ENCODE measurements around the gene ABCB9. TPM values are rescaled to one million over a fixed set of nuclear protein-coding genes. Genes with fewer than 3 reads are reported as not detected.

Gene ABCB9
- total RNA-seq, 1 donor from 2014 or later: 8.8 TPM

DNA sequence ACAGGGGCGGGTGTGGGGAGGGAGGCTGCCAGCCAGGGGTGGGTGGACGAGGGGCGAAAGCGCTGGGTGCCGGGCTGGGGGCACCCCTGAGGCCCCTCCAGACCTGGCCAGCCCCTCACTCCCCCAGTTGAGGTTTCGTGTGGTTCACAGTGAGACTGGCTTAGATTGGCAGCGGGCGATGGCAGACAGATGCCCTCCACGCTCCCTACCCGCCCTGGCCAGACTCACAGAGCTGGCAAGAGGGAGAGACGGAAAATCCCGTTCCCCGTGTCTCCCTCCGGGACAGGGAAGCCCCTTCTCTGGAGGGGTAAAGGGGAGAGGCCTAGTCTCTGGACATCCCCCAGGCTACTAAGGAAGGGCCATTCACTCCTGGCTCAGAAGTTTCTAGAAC is 37.1 kb downstream of the ABCB9 start:
- H3K4me1 Mint-ChIP-seq (ENCODE audit: low read depth, unreplicated experiment): no peaks in the 10 kb centered on the region
- TF ChIP-seq, protein P1, sequence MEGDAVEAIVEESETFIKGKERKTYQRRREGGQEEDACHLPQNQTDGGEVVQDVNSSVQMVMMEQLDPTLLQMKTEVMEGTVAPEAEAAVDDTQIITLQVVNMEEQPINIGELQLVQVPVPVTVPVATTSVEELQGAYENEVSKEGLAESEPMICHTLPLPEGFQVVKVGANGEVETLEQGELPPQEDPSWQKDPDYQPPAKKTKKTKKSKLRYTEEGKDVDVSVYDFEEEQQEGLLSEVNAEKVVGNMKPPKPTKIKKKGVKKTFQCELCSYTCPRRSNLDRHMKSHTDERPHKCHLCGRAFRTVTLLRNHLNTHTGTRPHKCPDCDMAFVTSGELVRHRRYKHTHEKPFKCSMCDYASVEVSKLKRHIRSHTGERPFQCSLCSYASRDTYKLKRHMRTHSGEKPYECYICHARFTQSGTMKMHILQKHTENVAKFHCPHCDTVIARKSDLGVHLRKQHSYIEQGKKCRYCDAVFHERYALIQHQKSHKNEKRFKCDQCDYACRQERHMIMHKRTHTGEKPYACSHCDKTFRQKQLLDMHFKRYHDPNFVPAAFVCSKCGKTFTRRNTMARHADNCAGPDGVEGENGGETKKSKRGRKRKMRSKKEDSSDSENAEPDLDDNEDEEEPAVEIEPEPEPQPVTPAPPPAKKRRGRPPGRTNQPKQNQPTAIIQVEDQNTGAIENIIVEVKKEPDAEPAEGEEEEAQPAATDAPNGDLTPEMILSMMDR (IDR thresholded peaks at IDR 0.05; ENCODE audit: partially characterized antibody, unreplicated experiment): no peak
- no peak overlapping the region for H3K4me3 Mint-ChIP-seq (ENCODE audit: unreplicated experiment)
- no peaks in the 10 kb centered on the region for H3K9me3 Mint-ChIP-seq (ENCODE audit: unreplicated experiment)
- no peaks in the 10 kb centered on the region for H3K36me3 Mint-ChIP-seq (ENCODE audit: unreplicated experiment)
- H3K27ac Mint-ChIP-seq (ENCODE audit: unreplicated experiment): no peak overlapping the region
- no peak for DNase-seq
- H3K27me3 Mint-ChIP-seq (ENCODE audit: unreplicated experiment): peaks cover 6% of the 10 kb centered on the region

DNA sequence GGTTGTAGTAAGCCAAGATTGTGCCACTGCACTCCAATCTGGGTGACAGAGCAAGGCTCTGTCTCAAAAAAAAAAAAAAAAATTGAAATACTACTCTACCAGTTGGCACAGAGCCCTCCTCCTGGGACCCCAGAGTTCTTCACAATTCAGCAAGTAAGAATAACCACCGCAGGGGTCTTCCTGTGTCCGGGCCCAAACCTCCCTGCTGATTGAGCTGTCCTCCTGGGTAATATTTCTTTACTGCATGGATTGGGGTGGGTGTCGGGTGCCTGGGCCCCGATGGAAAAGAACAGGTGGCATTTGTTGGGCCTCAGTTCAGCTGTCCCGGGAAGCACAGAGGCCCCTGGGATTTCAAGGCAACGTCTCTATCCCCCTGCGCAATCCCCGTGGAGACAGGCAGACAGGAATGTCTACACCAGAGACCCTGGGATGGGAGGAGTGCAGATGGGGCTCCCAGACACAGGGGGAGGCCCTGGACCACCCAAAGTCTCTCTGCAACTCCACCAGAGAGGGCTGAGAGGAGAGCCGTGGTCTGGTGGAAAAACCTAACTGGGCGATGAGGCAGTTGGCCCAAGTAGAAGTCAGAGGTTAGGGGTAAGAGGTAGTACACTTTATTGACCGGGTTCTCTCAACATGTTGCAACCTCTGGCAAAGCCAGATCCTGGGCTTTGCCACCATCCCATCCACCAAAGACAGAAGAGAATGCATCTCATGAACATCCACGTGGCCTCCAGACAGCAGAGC is 37.7 kb downstream of the ABCB9 start:
- Mint-ChIP-seq H3K4me1 (ENCODE audit: low read depth, unreplicated experiment) (no peaks in the 10 kb centered on the region), H3K4me3 (ENCODE audit: unreplicated experiment) (no peak overlapping the region), H3K9me3 (ENCODE audit: unreplicated experiment) (no peaks in the 10 kb centered on the region), H3K36me3 (ENCODE audit: unreplicated experiment) (no peaks in the 10 kb centered on the region), H3K27me3 (ENCODE audit: unreplicated experiment) (peaks cover 6% of the 10 kb centered on the region), H3K27ac (ENCODE audit: unreplicated experiment) (no peak overlapping the region)
- TF ChIP-seq, protein P1 (IDR thresholded peaks at IDR 0.05; ENCODE audit: partially characterized antibody, unreplicated experiment): no peak
- DNase-seq: no peak

DNA sequence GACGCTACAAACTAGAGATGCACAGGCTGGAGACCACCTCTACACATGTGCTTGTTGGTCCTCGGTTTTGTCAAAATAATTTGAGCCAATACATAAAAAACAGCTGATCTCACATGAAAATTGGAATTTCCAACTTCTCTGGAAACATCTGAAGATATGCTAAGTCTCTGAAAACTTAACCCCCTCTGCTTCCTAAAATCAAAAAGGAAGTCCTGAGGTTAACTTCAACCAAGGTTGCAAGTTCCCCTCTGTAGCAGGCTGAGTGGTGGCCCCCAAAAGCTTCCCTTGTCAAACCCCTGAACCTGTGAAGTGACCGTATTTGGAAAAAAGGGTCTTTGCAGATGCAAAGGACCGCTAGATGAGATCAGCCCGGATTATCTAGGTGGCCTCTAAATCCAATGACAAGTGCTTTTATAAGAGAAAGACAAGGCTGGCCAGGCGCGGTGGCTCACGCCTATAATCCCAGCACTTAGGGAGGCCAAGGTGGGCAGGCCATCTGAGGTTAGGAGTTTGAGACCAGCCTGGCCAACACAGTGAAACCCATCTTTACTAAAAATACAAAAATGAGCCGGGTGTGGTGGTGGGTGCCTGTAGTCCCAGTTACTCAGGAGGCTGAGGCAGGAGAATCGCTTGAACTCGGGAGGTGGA is 38.4 kb downstream of the ABCB9 start:
- TF ChIP-seq, protein P1 (IDR thresholded peaks at IDR 0.05; ENCODE audit: partially characterized antibody, unreplicated experiment): no peak
- no peak overlapping the region for H3K27ac Mint-ChIP-seq (ENCODE audit: unreplicated experiment)
- H3K4me1 Mint-ChIP-seq (ENCODE audit: low read depth, unreplicated experiment): no peaks in the 10 kb centered on the region
- no peaks in the 10 kb centered on the region for H3K9me3 Mint-ChIP-seq (ENCODE audit: unreplicated experiment)
- peaks cover 6% of the 10 kb centered on the region for H3K27me3 Mint-ChIP-seq (ENCODE audit: unreplicated experiment)
- no peaks in the 10 kb centered on the region for H3K36me3 Mint-ChIP-seq (ENCODE audit: unreplicated experiment)
- H3K4me3 Mint-ChIP-seq (ENCODE audit: unreplicated experiment): no peak overlapping the region
- DNase-seq: no peak

DNA sequence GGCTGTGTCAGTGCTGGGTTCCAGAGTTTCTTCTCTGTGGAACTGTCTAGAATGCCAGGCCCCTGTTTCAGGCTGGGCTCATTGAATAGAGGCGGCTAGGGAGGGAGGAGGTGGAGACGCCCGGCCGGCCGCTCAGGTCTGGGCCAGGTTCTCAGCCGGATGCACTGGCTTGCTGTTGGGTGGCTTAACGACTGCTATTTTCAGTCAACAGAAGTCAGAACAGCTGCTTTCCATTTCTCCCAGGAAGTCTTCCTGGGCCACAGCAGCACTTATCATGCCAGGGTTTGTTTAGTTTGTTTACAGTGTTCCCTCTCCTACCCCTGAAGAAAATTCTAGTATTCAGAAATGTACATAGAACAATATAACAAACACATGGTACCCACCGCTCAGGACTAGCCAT is 44.3 kb downstream of the ABCB9 start:
- Mint-ChIP-seq H3K36me3 (ENCODE audit: unreplicated experiment) (no peaks in the 10 kb centered on the region), H3K27ac (ENCODE audit: unreplicated experiment) (no peak overlapping the region), H3K9me3 (ENCODE audit: unreplicated experiment) (peaks cover 1% of the 10 kb centered on the region), H3K27me3 (ENCODE audit: unreplicated experiment) (peaks cover 2% of the 10 kb centered on the region), H3K4me1 (ENCODE audit: low read depth, unreplicated experiment) (no peaks in the 10 kb centered on the region), H3K4me3 (ENCODE audit: unreplicated experiment) (no peak overlapping the region)
- TF ChIP-seq, protein P1 (IDR thresholded peaks at IDR 0.05; ENCODE audit: partially characterized antibody, unreplicated experiment): no peak
- no peak for DNase-seq

DNA sequence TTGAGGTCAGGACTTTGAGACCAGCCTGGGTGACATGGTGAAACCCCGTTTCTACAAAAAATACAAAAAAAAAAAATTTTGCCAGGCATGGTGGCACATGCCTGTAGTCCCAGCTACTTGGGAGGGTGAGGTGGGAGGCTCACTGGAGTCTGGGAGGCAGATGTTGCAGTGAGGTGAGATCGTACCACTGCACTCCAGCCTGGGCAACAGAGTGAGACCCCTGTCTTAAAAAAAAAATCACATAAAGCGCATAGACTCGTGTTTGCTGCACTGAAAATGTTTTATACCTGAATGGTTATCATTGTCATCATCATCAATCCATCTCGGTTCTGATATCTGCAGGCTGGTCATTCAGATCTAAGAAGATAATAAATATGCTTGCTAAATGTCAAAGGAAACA is 45.6 kb downstream of the ABCB9 start:
- Mint-ChIP-seq H3K9me3 (ENCODE audit: unreplicated experiment) (peaks cover 1% of the 10 kb centered on the region), H3K4me1 (ENCODE audit: low read depth, unreplicated experiment) (no peaks in the 10 kb centered on the region), H3K27ac (ENCODE audit: unreplicated experiment) (no peak overlapping the region), H3K4me3 (ENCODE audit: unreplicated experiment) (no peak overlapping the region), H3K36me3 (ENCODE audit: unreplicated experiment) (no peaks in the 10 kb centered on the region), H3K27me3 (ENCODE audit: unreplicated experiment) (peaks cover 2% of the 10 kb centered on the region)
- DNase-seq: no peak
- TF ChIP-seq, protein P1 (IDR thresholded peaks at IDR 0.05; ENCODE audit: partially characterized antibody, unreplicated experiment): no peak

Data from glutamatergic neuron (in vitro differentiated cells).